CD4-positive, alpha-beta T cell treated with Interferon gamma for 1 hour (primary cell): ENCODE measurements around the gene EEFSEC.

Experiments
- DNase-seq: peaks from one replicate; pipeline ENCODE4 v3.0.0-alpha.2; 2020

The EEFSEC gene

DNA sequence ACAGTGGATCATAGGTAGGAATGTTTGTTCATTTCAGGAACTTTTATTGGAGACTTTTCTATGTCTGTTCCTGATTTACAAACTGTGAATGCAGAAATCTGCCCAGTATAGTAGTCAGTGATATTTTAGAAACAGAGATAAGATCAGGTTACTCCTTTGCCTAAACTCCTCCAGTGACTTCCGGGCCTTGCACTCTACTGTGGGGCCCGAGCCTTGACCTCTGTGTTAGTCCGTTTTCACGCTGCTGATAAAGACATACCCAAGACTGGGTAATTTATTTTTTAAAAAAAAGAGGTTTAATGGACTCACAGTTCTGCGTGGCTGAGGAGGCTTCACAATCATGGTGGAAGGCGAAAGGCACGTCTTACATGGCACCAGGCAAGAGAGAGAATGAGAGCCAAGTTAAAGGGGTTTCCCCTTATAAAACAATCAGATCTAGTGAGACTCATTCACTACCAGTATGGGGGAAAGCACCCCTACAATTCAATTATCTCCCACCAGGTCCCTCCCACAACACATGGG, 186.3 kb downstream of the EEFSEC start:
- DNase-seq: no peak

DNA sequence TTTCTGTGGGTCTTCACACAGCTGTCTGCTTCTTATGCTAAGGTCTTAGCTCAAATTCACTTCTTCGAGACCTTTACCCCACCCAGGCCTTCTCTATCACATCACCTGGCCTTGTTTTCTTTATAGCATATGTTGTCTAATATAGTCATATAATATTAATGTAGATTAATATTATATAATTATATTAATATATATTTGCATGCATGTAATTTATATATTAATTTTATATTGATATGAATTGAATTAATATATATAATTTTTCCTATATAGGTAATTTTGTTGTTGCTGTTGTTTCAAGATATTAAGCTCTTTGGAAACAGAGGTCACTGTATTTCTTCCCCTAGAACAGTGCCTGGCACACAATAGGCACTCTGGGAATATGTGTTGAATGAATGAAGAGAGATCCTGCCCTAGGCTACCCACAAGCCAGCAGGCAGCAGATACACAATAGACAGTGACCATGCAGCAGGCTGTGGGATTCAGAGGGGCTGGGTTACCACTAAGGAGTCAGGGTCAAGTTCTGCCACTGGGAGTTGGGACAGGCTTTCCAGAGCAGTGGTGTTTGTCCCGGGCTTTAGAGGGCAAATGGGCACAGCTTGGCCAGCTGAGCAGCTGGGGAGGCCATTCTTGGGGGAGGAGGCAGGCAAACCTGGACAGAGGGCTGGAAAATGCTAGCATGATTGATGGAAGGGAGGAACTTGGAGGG, 187.1 kb downstream of the EEFSEC start:
- no peak for DNase-seq

GRCh38 chr3:128340904-128341555, 187.7 kb downstream of the EEFSEC start:
- DNase-seq: no peak

DNA sequence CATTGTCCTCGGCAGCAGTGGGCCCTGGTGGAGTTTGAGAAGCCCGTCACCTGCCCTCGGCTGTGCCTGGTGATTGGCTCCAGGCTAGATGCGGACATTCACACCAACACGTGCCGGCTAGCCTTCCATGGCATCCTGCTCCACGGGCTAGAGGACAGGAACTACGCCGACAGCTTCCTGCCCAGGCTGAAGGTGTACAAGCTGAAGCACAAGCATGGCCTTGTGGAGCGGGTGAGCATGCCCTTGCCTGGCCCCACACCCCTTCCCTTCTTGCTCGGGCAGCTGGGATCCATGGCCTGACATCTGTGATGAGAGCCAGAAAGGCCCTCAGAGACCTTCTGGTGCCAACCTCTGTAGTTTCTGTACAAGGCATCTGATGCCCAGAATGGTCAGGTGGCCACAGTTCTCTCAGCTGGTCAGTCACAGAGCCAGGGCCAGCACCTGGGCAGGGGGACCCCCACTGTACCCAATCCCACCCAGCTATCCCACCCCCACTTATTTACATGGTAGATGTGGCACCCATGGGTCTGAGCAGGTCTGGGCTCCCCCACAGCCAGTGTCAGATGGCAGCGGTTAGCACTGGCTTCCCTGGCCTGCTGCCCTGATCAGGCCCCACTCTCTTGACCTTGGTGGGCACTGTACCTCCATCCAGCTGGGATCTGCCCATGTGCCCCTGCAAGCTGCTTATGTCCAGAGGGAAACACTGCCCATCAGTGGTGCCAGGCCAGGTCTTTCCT, 188.5 kb downstream of the EEFSEC start:
- DNase-seq: no peak

DNA sequence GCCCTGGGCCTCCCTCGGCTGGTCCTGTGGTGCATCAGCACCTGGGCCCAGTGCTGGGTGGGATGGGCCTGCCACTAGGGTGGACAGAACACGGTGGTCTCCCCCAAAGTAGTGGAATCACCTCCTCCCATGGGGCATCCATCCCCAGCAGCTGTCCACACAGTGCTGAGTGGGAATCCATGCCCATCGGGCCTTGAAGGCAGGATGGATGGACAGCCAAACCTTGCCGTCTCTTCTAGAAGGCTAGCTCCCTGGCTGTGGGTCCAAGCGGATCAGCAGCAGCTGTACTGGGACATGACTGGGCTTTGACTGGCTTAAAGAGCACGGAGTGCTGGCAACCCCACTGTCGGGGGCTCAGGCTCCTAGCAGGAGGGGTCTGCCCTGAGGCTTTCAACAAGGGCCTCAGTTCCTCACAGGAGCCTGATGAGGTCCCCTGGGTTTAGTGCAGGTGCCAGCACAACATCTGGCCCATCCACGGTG, 189.5 kb downstream of the EEFSEC start:
- DNase-seq: no peak

GRCh38 chr3:128343287-128344051, 190.2 kb downstream of the EEFSEC start:
- no peak for DNase-seq

DNA sequence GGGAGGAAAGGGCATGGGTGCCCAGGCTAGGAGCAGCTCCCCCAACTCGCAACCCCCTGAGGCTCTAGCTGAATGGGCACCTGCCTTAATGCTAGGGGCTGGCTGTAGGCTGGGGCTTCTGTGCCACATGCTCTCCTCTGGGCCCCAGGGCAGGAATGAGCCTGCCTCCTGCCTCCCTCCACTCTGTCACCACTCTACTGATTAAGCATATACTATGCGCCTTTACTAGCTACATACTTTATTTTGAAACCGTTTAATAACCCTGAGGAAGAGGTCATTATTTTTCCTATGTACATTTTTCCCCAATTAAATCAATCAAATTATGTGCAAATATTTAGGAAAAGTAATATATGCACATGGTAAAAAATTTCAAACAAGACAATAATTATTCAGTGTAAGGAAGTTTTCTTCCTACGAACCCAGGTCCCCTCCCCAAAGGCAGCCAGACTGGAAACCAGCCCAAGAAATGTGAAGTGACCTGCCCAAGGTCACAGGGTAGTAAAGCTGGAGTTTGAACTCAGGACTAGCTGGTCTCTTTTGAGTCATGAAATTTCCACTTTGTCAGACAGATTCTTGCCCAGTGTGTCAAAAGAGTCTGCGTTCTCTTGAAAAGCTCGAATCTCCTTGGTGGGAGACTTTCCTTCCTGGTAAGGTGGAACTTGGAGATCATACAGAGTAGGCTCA, 190.9 kb downstream of the EEFSEC start:
- DNase-seq: no peak

DNA sequence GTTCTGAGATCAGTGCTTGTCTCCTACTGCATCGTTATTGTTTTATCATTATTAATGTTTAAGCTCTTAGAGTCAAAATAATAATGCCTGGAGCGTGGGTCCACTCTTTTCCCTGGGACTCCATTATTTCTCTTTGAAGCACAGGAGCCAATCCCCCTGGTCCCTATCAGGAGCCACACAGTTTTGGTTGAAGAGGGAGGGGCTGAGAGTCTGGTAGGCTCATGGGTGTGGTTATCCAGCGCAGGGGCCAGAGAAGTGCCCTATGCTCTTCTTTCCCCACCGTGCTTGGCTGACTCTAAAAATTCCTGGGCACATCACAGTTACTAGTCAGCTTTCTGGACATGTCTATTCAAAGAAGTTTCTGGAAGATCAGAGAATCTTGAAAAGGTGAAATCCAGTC, 191.9 kb downstream of the EEFSEC start:
- DNase-seq: no peak

- DNase-seq: no peak
Measured at GRCh38 chr3:128346562-128346961, 193.3 kb downstream of the EEFSEC start.

DNA sequence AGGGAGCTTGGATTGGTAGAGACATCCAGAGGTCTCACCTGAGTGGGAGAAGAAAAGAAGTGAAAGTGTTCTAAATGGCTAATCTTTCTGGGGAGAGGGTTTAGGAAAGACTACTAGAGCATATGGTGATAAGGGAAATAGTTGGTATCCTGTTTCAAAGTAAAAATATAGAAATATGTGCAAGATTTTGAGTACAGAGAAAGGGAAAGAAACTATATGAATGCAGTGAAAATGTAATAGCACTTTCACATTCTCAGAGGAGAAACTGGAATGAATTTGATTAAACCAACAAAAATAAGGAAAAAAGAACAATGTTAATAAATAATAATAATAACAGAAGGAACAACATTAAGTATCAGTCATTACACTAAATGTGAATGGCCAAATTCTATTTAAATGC, 194.0 kb downstream of the EEFSEC start:
- DNase-seq: no peak

DNA sequence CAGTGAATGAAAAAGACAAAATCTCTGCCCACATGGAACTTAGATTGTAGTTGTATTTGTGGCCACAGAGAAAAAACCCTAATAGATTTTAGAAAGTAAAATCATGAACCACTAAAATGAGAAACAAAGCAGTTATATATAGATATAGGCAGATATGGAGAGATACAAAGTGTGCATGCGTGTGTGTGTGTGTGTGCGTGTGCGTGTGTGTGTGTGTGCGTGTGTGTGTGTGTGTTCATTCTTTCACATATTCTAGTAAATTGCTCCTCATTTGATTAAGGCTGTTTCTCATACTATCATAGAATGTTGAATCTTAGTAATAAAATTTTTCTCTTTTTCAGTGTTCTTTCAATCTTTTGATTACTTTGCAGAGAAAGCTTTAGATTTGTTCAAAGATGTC, 194.8 kb downstream of the EEFSEC start:
- no peak for DNase-seq

DNA sequence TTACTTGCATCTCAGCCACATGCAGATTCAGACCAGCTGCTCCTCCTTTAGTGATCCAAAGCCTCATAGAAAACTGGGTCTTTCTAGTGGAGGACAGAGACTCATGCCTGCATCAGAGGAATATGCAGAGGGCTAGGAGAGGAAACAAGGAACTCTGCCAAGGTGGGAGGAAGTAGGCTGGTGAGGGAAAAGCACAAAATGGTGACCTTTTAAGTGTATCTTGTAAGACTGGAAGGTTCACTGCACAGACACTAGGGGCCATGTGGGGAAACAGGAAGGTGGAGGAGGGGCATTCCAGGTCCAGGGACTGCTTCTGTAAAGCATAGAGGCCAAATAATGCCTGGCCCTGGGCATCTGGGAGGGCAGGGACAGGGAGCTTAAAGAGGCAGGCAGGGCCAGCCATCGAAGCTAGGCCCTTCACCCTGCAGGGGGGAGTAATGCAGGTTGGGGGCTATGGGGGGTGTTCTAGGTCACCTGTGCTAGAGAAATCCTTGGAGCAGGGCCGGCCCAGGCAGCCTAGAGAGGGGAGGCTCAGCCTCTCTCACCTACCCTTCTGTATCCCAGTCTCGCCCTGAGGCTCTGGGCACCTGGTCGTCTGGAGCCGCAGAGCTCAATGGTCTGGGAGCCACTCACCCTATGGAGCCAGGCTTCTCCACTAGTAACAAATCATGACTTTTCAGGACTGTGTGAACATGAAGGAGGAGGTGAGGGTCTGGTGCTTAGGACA, 195.7 kb downstream of the EEFSEC start:
- DNase-seq: no peak

- no peak for DNase-seq
Measured at GRCh38 chr3:128349963-128350599, 196.8 kb downstream of the EEFSEC start.

DNA sequence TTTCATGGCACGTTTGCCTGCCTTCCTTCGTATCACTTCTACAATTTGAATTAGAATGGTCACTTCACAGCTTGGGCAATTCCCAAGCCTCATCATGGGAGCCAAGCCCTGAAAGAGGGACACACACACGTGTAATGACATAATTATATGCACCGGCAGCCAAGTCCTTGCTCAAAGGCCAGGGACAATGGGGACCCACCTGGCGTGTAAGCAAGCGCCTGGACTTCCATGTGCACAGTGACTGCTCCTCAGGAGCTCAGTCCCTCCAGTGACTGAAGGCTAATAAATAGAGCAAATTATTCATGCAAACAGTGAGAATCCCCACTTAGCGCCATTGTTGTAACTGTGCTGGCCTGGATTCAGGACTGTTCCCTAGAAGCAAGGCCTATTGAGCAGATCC, 198.3 kb downstream of the EEFSEC start:
- no peak for DNase-seq

GRCh38 chr3:128352326-128352725, 199.0 kb downstream of the EEFSEC start:
- DNase-seq: no peak

- DNase-seq: no peak
Measured at GRCh38 chr3:128353361-128353965, 200.2 kb downstream of the EEFSEC start.

DNA sequence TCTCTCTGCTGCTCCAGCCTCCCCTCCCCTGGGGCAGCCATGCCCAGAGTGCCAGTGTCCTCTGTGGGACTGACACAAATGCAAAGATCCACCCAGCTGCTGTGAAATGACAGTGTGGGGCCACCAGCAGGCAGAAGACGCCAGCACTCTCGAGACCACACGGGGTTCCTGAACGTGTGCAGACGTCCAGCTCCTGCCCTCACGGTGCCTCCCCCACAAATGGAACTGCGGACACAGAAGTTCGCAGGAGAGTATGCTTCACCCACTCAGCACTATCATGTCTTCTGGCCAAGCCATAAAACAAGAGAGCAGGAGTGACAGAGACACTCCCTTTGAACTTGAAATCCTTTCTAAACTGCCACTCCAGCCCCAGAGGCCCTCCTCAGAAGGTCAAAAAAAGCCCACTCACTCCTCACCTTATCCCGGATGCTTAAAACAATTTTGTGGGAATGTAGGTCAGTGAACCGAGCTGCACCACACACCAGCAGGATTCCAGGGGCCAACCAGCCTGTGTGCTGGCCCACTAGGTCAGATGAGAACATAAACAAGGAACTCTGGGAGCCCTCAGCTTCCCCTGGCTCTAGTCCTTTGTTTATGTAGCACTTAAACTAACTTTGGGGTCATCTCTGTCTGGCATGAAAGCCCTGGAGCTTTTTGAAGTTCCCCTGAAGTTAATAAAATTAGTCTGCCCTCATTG, 200.9 kb downstream of the EEFSEC start:
- DNase-seq: no peak

GRCh38 chr3:128354788-128355542, 201.7 kb downstream of the EEFSEC start:
- no peak for DNase-seq

GRCh38 chr3:128355543-128355919, 202.2 kb downstream of the EEFSEC start:
- no peak for DNase-seq
